ENCODE data around the gene OR4K2. TPM values are rescaled to one million over a fixed set of nuclear protein-coding genes. Genes with fewer than 3 reads are reported as not detected.

Gene OR4K2
- total RNA-seq, 1 donor from 2014 or later = not detected

DNA sequence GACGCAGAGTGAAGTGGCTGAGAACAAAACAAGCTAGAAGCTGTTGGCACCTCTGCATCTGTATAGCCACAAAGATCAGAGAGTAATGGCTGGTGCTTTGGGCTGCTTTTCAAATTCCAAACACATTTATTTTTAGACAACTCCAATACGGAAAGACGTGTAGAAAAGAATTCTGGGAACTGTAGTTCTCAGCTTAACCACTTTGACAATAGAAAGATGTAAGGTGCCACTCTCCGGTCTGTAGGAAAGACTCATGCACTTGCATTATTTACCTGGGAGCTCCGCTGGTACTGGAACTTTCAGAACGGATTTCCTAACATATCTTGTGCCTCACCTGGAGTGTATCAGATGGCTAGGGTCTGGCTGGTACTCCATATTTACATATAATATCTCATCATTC, 1.8 kb upstream of the OR4K2 start:
- no peaks in the 10 kb centered on the region for H3K36me3 ChIP-seq
- H3K4me3 ChIP-seq = no peak overlapping the region
- no peaks in the 10 kb centered on the region for H3K27me3 ChIP-seq (ENCODE audit: low read depth)
- intact Hi-C loops (cut with micrococcal nuclease) = no loop called here
- H3K9me3 ChIP-seq (replicated peaks) = peaks cover 8% of the 10 kb centered on the region
- DNase-seq = no peak
- H3K27ac ChIP-seq (replicated peaks) = no peak overlapping the region
- no peaks in the 10 kb centered on the region for H3K4me1 ChIP-seq
- TF ChIP-seq, protein P1, sequence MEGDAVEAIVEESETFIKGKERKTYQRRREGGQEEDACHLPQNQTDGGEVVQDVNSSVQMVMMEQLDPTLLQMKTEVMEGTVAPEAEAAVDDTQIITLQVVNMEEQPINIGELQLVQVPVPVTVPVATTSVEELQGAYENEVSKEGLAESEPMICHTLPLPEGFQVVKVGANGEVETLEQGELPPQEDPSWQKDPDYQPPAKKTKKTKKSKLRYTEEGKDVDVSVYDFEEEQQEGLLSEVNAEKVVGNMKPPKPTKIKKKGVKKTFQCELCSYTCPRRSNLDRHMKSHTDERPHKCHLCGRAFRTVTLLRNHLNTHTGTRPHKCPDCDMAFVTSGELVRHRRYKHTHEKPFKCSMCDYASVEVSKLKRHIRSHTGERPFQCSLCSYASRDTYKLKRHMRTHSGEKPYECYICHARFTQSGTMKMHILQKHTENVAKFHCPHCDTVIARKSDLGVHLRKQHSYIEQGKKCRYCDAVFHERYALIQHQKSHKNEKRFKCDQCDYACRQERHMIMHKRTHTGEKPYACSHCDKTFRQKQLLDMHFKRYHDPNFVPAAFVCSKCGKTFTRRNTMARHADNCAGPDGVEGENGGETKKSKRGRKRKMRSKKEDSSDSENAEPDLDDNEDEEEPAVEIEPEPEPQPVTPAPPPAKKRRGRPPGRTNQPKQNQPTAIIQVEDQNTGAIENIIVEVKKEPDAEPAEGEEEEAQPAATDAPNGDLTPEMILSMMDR (IDR thresholded peaks at IDR 0.05; ENCODE audit: borderline replicate concordance) = no peak

DNA sequence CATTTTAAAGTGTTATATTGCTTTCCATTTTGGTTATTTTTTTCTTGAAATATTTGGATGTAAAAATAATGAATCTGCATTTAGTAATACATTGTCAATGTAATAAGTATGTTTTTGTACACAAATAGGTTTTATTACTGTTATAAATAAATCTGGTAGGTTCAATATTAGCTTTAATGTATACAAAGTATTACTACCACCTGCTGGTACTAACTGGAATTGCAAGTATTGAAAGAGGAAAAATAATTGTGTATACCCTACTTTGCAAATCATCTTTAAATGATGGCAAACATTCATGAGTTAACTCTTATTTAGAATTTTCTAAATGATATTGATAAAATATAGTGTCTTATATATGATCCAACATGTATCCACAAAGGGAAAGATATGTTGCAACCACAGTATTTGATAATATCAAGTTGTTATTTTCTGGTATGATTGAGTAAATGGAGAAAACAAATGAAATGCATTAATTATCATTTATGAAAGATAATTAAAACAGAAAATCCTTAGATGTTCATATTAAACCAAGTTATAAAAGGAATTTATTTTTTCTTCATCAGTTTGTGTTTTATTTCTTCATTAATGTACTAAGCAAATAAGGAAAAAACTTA, 3.2 kb downstream of the OR4K2 start:
- H3K4me1 ChIP-seq = no peaks in the 10 kb centered on the region
- intact Hi-C loops (cut with micrococcal nuclease) = no loop called here
- no peaks in the 10 kb centered on the region for H3K27me3 ChIP-seq (ENCODE audit: low read depth)
- TF ChIP-seq, protein P1 (IDR thresholded peaks at IDR 0.05; ENCODE audit: borderline replicate concordance) = peak; percentile 47
- H3K9me3 ChIP-seq (replicated peaks) = peaks cover 8% of the 10 kb centered on the region
- H3K36me3 ChIP-seq = no peaks in the 10 kb centered on the region
- H3K27ac ChIP-seq (replicated peaks) = no peak overlapping the region
- no peak for DNase-seq
- H3K4me3 ChIP-seq = no peak overlapping the region

DNA sequence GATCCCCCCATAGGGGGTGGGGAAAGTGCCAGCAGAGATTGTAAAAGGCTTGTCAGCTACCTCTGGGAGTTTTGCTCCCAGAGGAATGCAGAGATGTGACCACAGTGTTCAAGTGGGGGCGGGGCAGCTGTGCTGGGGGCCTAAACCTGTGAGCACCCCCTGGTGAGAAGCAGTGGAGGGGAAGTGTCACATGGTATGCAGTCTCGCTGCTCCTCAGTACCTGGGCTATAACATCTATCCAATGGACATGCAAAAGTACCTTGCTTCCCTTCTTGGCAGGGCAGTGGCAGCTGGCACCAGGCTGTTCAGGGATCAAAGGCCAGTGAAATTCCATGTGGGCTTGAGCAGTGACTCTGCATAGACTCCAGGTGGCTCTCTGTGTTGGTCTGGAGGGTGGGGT, 20.3 kb downstream of the OR4K2 start:
- H3K4me3 ChIP-seq = no peak overlapping the region
- DNase-seq = no peak
- no peaks in the 10 kb centered on the region for H3K36me3 ChIP-seq
- intact Hi-C loops (cut with micrococcal nuclease) = no loop called here
- H3K27me3 ChIP-seq (ENCODE audit: low read depth) = no peaks in the 10 kb centered on the region
- no peaks in the 10 kb centered on the region for H3K4me1 ChIP-seq
- TF ChIP-seq, protein P1 (IDR thresholded peaks at IDR 0.05; ENCODE audit: borderline replicate concordance) = no peak
- no peak overlapping the region for H3K27ac ChIP-seq (replicated peaks)
- H3K9me3 ChIP-seq (replicated peaks) = peaks cover 89% of the 10 kb centered on the region

DNA sequence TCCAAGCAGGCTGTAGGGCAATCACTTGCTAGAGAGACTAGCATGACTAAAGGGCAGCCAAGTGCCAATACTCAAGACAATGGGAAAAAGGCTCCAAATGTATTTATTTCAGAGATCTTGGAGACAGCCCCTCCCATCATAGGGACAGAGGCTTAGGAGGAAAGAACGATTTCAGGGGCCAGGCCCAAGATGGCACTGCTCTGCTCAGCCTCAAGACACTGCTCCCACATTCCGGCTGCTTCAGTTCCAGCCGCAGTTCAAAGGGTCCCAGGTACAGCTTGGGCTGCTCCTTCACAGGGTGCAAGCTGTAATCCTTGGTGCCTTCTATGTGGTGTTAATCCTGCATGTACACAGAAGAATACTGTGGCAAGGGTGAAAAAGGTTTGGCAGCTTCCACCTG, 26.1 kb downstream of the OR4K2 start:
- peaks cover 42% of the 10 kb centered on the region for H3K9me3 ChIP-seq (replicated peaks)
- TF ChIP-seq, protein P1 (IDR thresholded peaks at IDR 0.05; ENCODE audit: borderline replicate concordance) = no peak
- intact Hi-C loops (cut with micrococcal nuclease) = no loop called here

DNA sequence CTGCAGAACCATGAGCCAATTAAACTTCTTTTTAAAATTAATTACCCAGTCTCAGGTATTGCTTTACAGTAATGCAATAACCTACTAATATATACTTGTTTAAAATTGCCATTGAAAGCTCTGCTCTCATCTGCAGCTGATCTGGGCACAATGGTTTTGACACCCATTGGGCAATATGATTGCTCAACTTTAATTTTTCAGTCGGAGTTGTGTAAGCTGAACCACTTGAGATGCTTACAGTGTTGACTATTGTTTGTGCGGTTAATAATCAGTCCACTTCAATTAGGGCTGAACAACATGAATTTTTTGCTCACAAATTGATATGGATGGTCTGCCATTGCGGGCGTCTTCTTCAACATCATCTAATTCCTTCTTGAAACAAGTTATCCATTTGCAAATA, 27.5 kb downstream of the OR4K2 start:
- H3K9me3 ChIP-seq (replicated peaks) = peaks cover 32% of the 10 kb centered on the region
- no peak overlapping the region for H3K27ac ChIP-seq (replicated peaks)
- TF ChIP-seq, protein P1 (IDR thresholded peaks at IDR 0.05; ENCODE audit: borderline replicate concordance) = no peak
- intact Hi-C loops (cut with micrococcal nuclease) = no loop called here
- no peak for DNase-seq
- H3K36me3 ChIP-seq = no peaks in the 10 kb centered on the region
- H3K27me3 ChIP-seq (ENCODE audit: low read depth) = no peaks in the 10 kb centered on the region
- no peaks in the 10 kb centered on the region for H3K4me1 ChIP-seq
- H3K4me3 ChIP-seq = no peak overlapping the region

More for the DNA sequence above, 26.1 kb downstream of the OR4K2 start:
- H3K27ac ChIP-seq (replicated peaks) = no peak overlapping the region
- no peaks in the 10 kb centered on the region for H3K36me3 ChIP-seq
- H3K4me1 ChIP-seq = no peaks in the 10 kb centered on the region
- no peak overlapping the region for H3K4me3 ChIP-seq
- DNase-seq = no peak
- H3K27me3 ChIP-seq (ENCODE audit: low read depth) = no peaks in the 10 kb centered on the region

Data from left ventricle myocardium inferior (tissue), 1 donor.